ENCODE results near the gene NECAB3.

DNA sequence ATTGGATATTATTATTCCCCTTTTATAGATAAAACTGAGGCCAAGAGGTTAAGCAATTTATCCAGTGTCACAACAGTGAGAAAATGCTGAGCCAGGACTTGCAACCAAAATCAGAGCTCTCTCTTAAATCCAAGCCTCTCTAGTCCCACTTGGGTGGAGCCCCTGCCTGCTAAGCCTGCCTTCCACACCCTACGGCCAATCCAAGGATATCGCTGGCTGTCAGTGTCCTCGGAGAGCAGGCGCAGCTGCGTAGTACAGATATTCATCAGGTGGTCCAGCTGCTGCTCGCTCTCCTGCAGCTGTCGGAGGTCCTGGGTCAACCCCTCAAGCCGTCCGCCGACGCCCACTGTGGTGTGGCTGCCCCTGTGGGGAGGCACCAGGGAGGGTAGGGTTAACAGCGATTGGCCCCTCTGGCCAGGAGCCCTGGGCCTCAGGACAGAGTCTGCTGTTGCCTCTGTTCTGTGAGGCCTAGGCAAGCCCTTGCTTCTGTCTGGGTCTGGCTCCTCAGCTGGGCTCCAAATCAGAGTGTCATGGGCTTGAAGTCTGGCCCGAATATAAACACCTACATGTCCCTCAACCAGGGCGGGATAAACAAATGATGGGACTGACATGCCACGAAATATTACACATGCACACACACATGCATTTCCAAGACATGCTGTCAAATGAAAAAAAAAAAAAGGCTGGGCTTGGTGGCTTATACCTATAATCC lies 3.9 kb upstream of the NECAB3 start:
- peak; percentile 26 to 44 for TF ChIP-seq POLR2AphosphoS5 (IDR thresholded peaks at IDR 0.05)
- no peak for TF ChIP-seq POLR2A (IDR thresholded peaks at IDR 0.05; ENCODE audit: low read depth)
- TF ChIP-seq, protein P1, sequence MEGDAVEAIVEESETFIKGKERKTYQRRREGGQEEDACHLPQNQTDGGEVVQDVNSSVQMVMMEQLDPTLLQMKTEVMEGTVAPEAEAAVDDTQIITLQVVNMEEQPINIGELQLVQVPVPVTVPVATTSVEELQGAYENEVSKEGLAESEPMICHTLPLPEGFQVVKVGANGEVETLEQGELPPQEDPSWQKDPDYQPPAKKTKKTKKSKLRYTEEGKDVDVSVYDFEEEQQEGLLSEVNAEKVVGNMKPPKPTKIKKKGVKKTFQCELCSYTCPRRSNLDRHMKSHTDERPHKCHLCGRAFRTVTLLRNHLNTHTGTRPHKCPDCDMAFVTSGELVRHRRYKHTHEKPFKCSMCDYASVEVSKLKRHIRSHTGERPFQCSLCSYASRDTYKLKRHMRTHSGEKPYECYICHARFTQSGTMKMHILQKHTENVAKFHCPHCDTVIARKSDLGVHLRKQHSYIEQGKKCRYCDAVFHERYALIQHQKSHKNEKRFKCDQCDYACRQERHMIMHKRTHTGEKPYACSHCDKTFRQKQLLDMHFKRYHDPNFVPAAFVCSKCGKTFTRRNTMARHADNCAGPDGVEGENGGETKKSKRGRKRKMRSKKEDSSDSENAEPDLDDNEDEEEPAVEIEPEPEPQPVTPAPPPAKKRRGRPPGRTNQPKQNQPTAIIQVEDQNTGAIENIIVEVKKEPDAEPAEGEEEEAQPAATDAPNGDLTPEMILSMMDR (IDR thresholded peaks at IDR 0.05), result no peak
